Colonic mucosa (tissue), 4 donors: Measurements from ENCODE around the gene GABARAP. TPM values are rescaled to one million over a fixed set of nuclear protein-coding genes. Genes with fewer than 3 reads are reported as not detected.

Source experiments
- DNase-seq: peaks from one replicate; pipeline ENCODE4 v3.0.0-alpha.2; 2020
- H3K27ac ChIP-seq: fragments of 200-600 bp; one replicate; pipeline ENCODE4 v1.8.0; 2021
- H3K27me3 ChIP-seq: fragments of 200-600 bp; one replicate; pipeline ENCODE4 v1.8.0; 2021
- H3K36me3 ChIP-seq: fragments of 200-600 bp; one replicate; pipeline ENCODE4 v1.8.0; 2021
- H3K4me1 ChIP-seq: fragments of 200-600 bp; one replicate; pipeline ENCODE4 v1.8.0; 2021; ENCODE audit warnings: mild to moderate bottlenecking
- H3K4me3 ChIP-seq: fragments of 200-600 bp; one replicate; pipeline ENCODE4 v1.8.0; 2021
- H3K9ac ChIP-seq, 2 donors: one replicate each; pipeline ENCODE4 v1.7.0; 2013; ENCODE audit warnings: control low read depth in 2 of 2, low read depth in 2 of 2, low read length in 2 of 2
- H3K9me3 ChIP-seq: fragments of 200-600 bp; one replicate; pipeline ENCODE4 v1.8.0; 2021
- intact Hi-C: fragments of 100-400 bp; cut with DNase I; formaldehyde crosslinking; loops from one replicate; pipeline ENCODE4 v1.14.1; 2022
- total RNA-seq, 2 donors: library from RNA; stranded (reverse); fragmentation: NEBNext Ultra II Directional in 1 of 2; extraction: Animal tissue kit (Norgen Biotek cat#: 25700) in 1 of 2; gene quantifications; one replicate each; pipeline ENCODE4 v1.2.1, GENCODE V29; 2021
- TF ChIP-seq, protein P1 (sequence below): fragments of 200-600 bp; IDR thresholded peaks from one replicate; pipeline ENCODE4 v1.8.0; 2022; ENCODE audit warnings: antibody characterized with exemption, mild to moderate bottlenecking
- donor health status: healthy.
- donor health status: DM: no; HTN: no; CAD: no.
- donor health status: DM: no; HTN: no; CAD: no.

The GABARAP gene
- total RNA-seq, 2 donors from 2014 or later = 378 to 513 TPM

GRCh38 chr17:7217113-7217987, 24.9 kb downstream of the GABARAP start:
- H3K27ac ChIP-seq = peak overlapping the region; percentile 31
- H3K4me1 ChIP-seq = peaks cover 14% of the 10 kb centered on the region
- peak overlapping the region; percentile 43 to 51 for H3K9ac ChIP-seq

DNA sequence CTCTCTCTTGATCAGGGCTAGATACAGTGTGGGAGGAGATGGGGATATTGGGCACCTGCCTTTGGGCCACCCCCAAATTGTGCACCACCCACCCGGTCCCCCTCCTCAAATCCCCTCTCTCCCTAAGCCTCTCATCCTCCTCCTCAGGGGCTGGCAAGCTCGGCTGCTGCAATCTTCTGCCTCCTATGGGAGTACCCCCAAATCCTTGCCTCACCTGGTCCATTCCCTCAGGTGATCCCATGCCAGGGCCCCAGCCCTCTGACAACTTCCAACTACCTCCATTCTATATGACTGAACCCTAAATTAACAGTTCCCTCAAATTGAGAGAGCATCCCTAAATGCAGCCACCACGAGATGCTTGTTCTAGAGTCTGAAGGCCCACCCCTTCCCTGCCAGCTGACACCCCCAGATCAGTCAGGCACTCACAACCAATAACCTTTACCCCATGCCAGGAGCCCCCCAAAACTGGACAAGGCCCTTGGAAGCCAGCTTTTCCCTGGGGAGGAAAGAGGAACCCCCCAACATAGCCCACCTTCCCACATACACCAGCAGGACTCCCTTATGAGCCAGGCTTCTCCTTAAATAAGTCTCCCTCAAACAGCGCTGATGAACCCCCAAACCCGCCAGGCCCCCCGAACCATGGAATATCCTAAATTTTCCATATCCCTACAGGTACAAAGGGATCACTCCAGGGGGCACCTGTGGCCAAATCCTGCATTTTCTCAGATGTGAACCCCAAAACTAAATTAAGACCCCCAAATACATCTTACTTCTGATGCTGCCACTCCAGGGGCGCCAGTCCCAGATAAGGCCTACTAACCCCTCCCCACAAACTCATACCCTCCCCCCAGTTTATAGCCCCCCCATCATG, 25.8 kb downstream of the GABARAP start:
- H3K9ac ChIP-seq = peak overlapping the region in 1 of 2 donors; percentile 43
- no peaks in the 10 kb centered on the region for H3K9me3 ChIP-seq
- peaks cover 11% of the 10 kb centered on the region for H3K4me1 ChIP-seq
- peak overlapping the region; percentile 16 for H3K4me3 ChIP-seq
- intact Hi-C loops = no loop called here
- H3K36me3 ChIP-seq = no peaks in the 10 kb centered on the region
- H3K27me3 ChIP-seq = no peaks in the 10 kb centered on the region
- peak overlapping the region; percentile 31 for H3K27ac ChIP-seq
- TF ChIP-seq, protein P1, sequence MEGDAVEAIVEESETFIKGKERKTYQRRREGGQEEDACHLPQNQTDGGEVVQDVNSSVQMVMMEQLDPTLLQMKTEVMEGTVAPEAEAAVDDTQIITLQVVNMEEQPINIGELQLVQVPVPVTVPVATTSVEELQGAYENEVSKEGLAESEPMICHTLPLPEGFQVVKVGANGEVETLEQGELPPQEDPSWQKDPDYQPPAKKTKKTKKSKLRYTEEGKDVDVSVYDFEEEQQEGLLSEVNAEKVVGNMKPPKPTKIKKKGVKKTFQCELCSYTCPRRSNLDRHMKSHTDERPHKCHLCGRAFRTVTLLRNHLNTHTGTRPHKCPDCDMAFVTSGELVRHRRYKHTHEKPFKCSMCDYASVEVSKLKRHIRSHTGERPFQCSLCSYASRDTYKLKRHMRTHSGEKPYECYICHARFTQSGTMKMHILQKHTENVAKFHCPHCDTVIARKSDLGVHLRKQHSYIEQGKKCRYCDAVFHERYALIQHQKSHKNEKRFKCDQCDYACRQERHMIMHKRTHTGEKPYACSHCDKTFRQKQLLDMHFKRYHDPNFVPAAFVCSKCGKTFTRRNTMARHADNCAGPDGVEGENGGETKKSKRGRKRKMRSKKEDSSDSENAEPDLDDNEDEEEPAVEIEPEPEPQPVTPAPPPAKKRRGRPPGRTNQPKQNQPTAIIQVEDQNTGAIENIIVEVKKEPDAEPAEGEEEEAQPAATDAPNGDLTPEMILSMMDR = no peak
- no peak for DNase-seq

More at GRCh38 chr17:7217113-7217987, 24.9 kb downstream of the GABARAP start:
- H3K9me3 ChIP-seq = no peaks in the 10 kb centered on the region
- intact Hi-C loops = no loop called here
- no peaks in the 10 kb centered on the region for H3K27me3 ChIP-seq
- DNase-seq = no peak
- peaks cover 2% of the 10 kb centered on the region for H3K36me3 ChIP-seq
- TF ChIP-seq, protein P1 = no peak
- H3K4me3 ChIP-seq = peak overlapping the region; percentile 16

- Histone ChIP-seq H3K36me3 (no peaks in the 10 kb centered on the region), H3K4me1 (peaks cover 3% of the 10 kb centered on the region), H3K4me3 (no peak overlapping the region), H3K27me3 (no peaks in the 10 kb centered on the region), H3K9ac (peak overlapping the region in 1 of 2 donors; percentile 44), H3K9me3 (no peaks in the 10 kb centered on the region), H3K27ac (no peak overlapping the region)
- DNase-seq = no peak
- TF ChIP-seq, protein P1 = no peak
- intact Hi-C loops = no loop called here
These were observed 26.5 kb downstream of the GABARAP start for GRCh38 chr17:7215652-7216180.

DNA sequence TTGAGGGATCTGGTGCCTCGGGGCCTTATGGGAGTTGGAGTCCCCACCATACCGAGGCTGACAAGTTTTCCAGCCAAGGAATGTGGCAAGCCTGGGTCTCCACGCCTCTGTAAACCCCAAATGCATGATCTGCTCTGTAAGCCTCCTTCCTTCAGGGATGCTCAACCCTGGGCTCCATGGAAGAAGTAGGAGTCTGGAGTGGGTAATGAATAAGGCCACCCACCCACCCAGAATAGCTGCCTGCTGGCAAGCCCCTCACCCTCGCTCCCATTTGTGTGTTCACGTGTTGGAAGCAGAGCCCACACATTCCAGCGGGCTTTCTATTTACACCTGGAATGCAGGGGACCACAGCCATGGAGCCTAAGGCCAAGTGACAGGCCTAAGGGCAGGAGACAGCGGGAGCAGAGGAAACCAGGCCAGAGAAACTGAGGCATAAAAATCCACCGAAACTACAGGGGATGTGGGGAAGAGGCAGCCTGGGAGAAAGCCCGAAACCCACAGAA, 27.1 kb downstream of the GABARAP start:
- intact Hi-C loops = no loop called here
- TF ChIP-seq, protein P1 = no peak
- H3K27me3 ChIP-seq = no peaks in the 10 kb centered on the region
- no peak overlapping the region for H3K27ac ChIP-seq
- no peak for DNase-seq
- H3K9me3 ChIP-seq = no peaks in the 10 kb centered on the region
- H3K4me1 ChIP-seq = no peaks in the 10 kb centered on the region
- no peaks in the 10 kb centered on the region for H3K36me3 ChIP-seq
- peak overlapping the region in 1 of 2 donors; percentile 62 for H3K9ac ChIP-seq
- no peak overlapping the region for H3K4me3 ChIP-seq
